HG02981 (cell line): ENCODE results near the gene KSR1.

Experiments
- ATAC-seq: cut with Tn5 transposase; IDR thresholded peaks from one replicate; pipeline ENCODE4 v1.9.1; 2021; ENCODE audit warnings: mild to moderate bottlenecking, moderate library complexity; ENCODE audit not compliant: unreplicated experiment

Gene KSR1

DNA sequence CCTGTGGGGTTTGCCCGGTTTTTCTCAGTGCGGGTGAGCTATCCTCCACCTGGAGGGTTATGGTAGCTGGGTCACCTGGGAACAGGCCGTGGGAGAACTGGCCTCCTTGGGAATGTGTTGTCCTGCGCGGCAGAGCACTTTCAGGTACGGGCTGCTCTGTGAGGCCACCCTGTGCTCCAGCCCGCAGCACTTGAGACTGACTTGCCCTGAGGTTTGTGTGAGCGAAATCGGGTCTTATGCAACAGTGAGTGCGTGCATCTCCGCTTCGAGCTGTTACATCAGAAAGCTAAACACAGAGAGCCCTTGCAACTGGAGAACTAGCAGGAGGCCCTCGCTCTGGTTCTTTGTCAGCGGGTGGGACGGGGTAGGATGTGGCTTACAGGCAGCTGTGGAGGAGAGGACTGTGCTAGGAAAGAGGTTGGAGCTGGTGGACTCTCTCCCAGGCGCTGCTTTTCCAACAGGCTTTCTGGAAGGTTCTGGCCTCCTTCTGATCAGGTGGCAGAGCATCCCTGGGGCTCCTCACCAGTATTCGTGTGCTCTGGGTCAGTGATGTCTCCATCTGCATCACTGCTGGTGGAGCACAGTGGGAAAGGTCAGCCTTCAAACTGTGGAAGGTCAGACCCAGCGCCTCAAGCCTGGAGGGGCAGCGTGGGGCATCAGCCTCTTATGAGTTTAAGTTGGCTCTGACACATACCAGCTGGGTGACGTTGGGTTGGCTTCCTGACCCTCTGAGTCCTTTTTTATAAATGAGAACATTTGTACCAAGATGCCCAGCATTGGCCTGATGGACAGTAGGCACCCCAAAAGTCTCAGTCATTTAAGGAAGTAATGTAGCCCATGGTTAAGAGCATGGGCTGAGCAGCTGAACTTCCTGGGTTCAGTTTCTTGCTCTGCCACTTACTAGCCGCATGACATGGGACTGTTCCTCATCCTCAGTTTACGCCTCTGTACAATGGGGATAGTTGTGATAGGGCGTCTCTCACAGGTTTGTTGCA, 76.3 kb downstream of the KSR1 start:
- ATAC-seq: no peak

DNA sequence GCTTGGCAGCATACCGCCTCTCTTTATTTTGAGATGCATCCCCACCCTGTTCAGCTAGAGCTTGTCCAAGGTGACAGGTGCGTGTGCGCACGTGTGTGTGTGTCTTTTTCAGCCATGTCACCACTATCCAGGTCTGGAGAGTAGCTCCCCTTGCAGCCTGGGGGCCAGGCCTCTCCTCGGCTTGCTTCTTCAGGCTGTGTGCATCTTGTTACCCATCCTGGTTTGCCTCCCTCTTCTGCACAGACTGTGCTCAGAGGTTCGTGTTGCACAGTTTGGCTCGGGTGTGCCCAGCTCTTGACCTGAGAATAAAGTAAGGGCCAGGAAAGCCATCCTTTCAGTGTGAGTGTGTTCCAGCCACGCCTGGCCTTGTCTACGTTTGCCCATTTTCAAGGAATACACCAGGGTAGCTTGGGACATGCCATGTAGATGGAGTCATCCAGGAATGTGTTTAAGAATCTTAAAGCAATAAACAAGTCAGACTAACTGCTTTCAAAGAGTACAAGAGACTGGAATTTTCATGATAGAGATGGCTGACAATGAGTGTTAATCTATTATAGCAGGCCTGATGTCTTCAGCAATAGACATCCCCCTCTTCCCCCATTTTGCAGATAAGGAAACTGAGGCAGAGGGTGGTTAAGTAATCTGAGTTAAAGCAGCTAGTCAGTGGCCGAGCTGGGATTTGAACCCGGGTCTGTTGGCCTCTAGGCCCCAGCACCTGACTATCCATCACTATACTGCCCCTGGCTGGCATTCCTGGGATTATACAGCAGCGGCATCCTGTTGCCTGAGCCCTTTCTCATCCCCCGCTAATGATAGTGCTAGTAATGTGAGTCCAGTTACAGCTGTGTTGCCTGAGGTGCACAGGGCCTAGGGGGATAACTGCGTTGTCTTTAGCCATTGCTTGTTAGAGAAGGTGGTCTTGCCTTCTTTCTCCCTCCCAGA, 77.9 kb downstream of the KSR1 start:
- ATAC-seq: no peak

DNA sequence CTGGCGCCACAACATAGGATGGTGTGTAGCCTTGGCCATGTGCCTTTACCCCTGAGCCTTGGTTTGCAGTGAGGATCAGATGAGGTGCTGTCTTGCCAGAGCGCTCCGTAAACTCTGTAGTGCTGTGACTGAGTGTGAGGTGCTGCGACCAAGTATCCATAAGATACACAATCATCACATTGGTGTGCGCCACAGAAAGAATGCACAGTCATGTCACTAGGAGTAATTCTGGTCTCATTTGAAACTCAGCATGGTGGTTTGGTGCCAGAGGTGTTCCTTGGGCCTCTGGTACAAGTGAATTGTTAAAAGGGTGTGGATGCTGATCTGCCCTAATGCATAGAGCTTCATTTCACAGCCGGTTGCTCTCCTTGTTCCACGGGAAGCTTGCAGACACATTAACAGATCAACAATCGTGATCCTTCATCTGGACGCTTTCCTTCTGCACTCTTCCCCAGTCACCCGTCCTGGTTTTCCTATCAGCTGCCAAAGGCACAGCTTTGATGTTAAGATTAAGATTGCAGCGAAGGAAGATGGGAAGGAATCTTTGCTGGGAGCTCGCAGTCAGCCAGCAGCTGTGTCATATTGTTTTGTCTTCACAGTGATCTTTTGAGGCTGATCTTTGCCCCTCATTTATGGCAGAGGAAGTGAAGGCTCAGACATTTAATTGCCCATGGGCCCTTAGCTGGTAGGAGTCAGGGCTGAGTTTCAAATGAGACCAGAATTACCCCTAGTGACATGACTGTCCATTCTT, 79.1 kb downstream of the KSR1 start:
- ATAC-seq: no peak

DNA sequence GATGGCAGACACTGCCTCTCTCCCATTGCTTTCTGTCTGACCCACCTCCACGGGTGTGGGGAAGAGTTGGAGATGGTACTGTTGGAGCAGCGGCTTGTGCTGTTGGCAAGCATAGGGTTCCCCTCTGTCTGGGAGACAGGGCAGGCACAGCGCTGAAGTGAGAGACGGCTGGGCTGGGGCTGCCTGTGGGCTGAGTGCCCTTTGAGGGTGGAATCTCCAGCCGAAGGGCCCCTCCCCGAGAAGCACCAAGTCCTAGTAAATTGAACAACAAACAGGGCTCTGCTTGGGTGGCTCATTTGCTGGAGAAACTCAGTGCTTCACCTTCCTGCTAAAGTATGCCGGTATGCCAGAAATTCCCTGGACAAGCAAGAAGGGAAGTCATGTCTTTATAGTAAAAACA, 79.7 kb downstream of the KSR1 start:
- no peak for ATAC-seq

DNA sequence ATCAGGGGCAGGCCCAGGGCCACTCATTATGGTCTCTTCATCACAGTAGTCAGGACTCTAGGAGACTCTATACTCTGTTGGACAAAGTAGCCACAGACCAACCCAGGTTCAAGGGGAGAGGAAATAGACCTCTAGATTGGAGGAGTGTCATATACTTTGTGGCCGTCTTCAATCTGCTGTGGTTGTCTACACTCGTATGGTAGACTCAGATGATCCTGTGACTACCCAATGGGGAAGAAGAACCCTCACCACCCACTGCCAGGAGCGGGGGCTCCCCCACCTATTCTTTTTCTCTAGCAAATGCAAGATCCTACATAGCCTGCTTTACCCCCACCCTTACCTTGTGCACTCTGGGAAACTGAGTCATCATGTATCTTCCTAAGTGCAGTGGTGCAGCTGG, 80.5 kb downstream of the KSR1 start:
- no peak for ATAC-seq

DNA sequence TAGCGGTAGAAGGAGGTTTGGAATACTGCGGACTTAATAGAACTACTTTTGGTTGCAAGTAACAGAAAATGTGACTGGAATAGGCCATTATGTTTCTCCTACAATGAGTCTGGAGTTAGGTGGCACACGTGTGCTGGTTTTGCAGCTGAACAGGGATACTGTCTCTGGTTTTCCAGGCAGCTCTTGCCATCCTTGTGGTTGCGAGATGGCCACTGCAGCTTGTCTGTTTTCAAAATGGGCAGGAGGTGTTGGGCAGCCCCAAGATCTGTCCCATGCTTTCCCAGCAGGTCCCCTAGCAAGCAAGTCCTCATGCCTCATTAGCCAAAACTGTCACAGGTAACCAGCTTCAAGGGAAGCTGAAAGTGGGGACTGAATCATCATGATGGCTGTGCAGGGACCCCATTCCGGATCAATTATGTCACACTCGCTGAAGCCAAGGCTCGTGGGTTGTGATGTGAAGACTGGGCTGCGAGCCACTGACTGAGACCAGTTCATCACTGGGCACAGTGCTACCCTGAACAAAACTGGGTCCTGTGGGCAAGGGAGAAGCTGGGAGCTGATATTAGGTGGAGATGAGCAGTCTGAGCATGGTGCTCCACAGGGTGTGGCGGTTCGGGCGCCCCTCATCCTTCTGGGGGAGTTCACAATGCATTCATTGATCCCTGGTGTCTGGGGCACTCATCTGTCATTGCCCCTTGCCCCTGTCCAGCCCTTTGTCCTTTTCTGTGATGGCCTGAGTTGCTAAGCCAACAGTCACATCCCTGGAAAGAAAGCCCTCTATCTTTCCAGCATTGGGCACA, 82.1 kb downstream of the KSR1 start:
- no peak for ATAC-seq

DNA sequence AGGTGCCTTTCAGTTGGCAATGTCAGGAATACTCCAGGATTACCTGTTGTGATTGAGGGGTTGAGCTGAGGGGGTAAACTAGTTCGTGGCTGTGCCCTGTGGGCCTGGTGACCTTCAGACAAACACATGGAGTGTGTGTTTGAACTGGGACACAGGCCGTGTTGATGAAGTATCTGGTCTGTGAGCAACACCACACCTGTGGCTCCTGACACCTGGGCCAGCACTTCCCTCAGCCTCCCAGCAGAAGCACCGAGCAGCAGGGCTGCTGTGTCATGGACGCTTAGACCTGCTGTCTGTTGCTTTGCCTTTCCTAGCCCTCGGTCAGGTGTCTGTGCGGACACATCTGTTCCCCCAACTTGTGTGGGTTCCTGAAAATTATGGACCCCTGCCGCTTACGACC, 82.9 kb downstream of the KSR1 start:
- ATAC-seq: no peak

DNA sequence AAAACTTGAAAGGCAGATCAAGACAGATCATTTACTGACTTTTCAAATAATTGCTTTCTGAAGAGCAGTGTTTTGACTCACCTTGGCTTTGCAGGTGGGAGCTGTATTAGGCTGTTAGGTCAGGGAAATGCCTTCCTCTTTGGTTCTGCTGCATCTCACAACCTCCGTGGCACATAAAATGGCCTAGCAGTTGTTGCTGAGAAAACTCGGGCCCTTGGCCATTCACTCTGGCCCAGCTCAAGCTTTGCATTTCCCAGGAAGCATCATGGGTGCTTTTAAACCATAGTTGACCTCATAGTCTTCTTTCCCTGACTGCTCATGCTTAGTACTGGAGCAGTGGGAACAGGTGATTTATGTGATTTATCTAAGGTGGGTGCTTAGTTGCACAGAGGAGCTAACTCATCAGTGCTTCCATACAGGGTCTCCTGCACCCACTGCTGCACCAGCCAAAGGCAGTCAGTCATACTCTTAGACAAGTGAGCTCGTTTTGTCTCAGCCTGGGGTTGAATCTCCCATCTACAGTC, 83.6 kb downstream of the KSR1 start:
- ATAC-seq: no peak

DNA sequence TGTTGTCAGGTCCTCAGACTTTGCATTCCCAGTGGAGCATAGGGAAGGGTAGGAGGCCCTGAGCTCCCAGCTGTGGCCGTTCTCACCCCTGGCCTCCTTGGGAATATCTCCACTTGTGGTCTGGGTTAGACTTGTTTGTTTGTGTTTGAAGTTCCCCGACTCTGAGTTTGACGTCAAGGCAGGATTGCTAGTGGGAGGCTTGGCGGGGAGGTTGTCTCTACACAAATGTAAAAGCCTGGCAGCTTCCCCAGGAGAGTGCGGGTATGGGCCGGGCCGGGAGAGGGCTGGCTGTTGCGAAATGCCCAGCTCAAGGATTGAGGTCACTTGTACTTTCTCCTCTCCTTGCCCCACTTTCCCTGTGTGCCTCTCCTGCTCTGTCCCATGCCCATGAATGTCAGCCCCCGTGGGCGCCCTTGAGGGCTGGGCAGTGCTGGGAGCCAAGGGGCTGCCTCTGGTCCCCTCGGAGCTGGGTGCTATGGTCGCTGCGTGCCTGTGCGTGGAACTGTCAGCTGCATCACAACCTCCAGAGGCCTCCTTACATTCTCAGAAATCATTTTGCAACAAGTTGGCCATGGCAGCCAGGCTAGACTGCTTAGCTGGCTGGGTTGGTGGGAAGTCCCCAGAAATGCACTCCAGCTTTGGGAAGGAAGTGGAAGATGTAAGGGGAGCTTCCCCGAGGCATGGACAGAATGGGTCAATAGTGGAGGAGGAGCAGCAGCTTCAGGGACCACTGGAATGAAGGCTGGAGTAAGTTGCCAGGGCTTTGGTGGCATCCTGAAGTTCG, 84.3 kb downstream of the KSR1 start:
- ATAC-seq: no peak

DNA sequence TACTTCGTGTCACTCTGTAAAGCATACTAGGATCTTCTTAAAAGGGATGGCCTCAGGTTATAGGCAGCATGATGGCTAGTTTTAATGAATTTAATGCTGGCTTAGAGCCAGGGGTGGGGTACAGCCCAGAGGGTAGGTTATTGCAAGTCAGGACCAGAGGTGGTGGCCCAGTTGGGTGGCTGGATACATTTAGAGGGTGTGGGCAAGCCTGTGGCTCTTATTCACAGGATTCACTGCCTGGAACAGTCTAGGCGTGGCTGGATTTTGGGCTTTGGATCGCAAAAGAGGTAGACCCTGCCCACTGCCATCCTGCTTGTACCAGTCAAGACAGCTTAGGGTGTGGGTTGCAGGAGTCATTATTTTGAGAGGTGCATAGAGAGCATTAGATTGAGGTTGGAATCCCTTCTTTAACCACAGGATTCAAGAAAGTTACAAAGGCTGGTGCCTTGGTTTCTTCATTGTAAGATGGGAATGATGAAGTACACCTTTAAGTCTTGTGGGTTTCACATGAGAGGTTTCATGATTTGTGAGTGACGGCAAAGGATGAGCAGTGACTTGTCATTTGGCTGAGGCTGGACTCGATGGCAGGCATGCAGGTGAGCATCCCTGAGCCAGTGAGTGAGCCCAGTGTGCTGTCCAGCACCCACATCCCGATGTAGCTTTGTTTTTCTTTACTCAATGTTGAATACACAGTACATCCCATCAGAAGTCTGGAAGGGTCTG, 85.2 kb downstream of the KSR1 start:
- ATAC-seq: no peak

DNA sequence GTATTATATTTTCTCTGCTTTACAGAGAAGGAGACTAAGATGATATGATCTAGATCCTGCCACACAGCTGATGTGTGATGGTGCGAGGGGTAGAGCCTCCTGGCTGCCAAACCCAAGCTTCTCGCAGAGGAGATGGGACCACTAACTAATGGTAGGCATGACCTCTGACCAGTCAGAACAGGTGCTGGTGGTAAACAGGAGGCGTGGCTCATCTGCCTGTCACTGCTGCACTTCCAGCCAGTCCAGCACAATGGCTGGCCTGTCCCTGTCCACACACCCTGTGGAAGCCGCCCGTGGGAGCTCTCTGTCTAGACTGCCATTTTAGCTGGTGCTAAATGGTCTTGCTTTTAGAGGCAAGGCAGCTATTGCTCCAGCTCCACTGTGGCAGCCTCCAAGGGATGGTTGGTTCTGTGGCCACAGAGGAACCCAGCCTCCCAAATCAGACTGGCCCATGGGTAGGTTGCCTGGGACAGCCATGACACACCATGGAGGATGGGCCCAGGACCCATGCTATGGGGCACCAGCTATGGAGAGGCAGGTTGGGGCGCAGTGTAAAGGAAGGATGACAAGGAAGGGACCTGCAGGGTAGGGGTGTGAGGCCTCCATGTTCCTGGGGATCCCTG, 86.7 kb downstream of the KSR1 start:
- ATAC-seq: no peak

DNA sequence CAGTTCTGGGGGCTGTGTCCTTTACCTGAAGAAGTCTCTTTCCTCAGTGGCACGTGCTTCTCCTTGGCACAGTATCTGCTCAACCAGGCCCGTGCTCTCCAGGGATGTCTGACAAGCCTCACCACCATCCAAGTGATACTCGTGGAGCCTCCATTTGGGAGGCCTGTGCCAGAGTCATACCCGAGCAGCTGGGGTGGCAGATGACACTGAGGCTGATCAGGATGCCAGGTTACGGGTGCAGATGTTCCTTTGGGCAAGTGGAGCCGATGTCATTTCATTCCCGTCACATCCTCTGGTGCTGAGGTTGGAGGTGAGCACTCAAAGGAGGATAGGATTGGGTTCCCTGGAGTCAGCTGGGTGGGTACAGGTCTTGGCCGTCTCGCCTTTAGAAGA, 87.2 kb downstream of the KSR1 start:
- no peak for ATAC-seq

DNA sequence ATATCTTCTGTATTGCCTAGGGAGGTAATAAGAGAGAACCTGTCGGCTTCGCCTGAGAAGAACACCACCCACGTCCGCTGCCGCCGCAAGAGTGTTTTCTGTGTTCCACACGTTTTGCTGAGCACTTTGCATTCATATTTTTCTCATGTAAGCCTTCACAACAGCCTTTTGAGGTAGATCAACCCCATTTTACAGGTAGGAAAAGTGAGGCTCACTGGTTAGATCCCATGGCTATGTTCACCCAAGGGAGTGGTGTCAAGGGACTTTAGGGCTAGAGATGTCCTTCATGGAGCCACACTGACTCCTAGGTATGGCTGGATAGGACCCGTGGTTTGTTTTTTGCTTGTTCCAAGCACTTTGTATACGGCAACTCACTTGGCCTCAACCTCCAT, 87.7 kb downstream of the KSR1 start:
- ATAC-seq: no peak

DNA sequence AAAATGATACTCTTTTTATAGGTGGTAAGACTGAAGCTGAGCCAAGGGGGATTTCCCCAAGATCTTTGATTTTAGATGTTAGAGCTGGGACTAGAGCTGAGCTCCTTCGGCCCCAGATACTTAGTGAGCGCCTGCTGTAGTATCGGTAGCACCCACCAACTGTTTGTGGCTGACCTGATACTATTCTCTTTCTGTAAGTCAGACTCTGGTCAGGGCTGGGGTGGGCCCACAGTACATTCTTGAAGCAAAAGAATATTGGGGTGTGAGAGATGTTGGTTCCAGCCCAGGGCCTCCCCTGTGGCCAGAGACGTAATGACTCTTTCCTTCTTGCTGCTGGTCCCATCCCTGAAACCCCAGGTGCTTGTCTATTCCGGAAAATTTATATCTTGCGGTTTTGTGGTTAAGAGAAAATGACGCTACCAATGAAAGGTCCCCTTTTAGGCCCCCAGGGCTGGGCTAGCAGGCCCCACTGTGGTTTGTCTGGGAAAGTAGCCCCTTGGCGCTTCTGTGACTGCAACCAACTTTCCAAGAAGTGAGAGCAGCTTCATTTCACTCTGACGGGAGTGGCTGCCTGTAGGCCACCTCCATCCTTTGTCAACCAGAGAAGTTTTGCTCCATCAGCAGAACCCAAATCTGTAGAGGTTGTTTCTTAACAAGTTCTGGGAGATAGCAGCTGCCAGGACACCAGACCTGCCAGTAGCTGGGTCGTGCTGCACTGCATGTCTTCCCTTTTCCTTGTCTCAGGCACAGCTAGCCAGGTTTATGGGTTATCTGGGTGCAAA, 88.3 kb downstream of the KSR1 start:
- ATAC-seq: peak; percentile 80

DNA sequence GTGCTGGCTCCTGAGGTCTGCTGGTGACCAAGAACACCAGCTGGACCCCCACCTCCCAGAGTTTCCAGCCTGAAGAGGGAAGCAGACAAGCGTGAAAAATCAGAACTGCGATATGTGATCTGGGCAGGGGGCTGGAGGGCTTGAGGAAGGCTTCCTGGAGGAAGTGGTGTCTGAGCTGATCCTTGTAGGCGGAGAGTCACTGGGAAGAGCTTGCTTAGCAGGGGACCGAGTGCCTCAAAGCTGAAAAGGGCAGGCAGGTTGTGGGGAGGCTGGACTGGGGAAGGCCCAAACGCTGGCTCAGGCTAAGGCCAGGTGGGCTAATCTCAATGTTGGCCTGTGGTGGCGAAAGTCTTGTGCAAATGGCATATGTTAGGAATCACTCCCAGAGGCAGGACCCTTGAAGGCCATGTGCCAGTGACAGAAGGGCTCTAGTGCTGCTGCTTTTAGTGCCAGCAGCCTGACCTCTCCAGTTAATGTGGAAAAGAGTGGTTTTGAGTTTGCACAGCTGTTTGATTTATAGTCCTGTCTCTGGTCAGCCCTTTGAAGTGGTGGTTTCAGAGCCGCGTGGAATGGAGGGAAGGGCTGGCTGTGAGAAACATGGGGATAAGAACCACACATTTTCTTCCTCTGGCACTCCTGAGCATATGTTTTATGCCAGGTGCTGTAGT, 89.4 kb downstream of the KSR1 start:
- ATAC-seq: no peak

DNA sequence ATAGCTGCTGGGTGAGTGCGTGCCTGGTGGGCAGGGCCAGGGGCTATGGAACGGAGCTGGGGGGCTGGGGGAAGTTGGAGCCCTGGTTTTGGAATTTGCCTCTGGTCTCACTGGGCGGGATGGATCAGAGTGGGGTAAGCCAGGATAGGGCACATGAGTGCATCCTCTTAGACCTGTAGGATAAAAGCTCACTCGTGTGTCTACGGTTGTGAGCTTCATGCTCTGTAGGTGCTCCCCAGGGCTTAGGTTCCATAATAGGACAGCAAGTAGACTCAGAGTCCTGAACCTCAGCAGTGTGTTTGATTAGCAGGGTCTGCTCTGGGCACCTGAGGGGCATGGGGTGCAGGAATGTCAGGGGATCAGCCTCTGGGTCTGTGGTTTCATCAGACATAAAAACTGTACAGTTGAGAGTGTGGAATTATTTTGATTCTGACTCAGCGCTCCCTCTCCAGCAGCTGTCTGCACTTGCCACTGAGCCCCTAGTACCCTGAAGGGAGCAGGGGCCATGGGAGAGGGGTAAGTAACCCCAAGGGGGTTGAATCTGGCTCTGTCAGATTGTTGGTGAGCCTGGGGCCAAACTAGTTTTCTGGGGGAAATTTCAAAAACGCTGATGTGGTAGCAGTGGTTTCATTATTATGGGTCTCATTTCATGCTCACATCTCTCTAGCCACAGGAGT, 90.5 kb downstream of the KSR1 start:
- peak; percentile 22 for ATAC-seq
